ENCODE results near the gene IRF1. TPM values are rescaled to one million over a fixed set of nuclear protein-coding genes. Genes with fewer than 3 reads are reported as not detected.

IRF1 gene
- total RNA-seq, 1 donor = 22.1 TPM

GRCh38 chr5:132480546-132480892, 10.1 kb downstream of the IRF1 start:
- H3K27ac ChIP-seq (ENCODE audit: low read depth, low read length) = no peak overlapping the region
- H2AFZ ChIP-seq (ENCODE audit: low read length) = no peak overlapping the region
- DNase-seq (ENCODE audit: insufficient read length, low spot score, missing footprints) = no peak
- no peak overlapping the region for H3K4me3 ChIP-seq (ENCODE audit: insufficient read depth, low read length)
- H3K36me3 ChIP-seq (ENCODE audit: insufficient read depth, low read length) = peaks cover 27% of the 10 kb centered on the region
- H3K79me2 ChIP-seq (ENCODE audit: insufficient read depth, low read length) = peaks cover 5% of the 10 kb centered on the region
- H3K27me3 ChIP-seq (ENCODE audit: insufficient read depth, low read length) = no peaks in the 10 kb centered on the region
- TF ChIP-seq CTCF (IDR thresholded peaks at IDR 0.05; ENCODE audit: extremely low read depth, low read depth, low read length) = no peak
- peaks cover 10% of the 10 kb centered on the region for H4K20me1 ChIP-seq (ENCODE audit: insufficient read depth, low read length)
- peaks cover 23% of the 10 kb centered on the region for H3K4me1 ChIP-seq (ENCODE audit: insufficient read depth, low read length)
- no peak overlapping the region for H3K4me2 ChIP-seq (ENCODE audit: insufficient read depth, low read length)
- H3K9me3 ChIP-seq (ENCODE audit: low read depth, low read length) = no peaks in the 10 kb centered on the region

GRCh38 chr5:132480042-132480441, 10.5 kb downstream of the IRF1 start:
- Histone ChIP-seq H2AFZ (ENCODE audit: low read length) (no peak overlapping the region), H4K20me1 (ENCODE audit: insufficient read depth, low read length) (peaks cover 5% of the 10 kb centered on the region), H3K4me3 (ENCODE audit: insufficient read depth, low read length) (no peak overlapping the region), H3K27ac (ENCODE audit: low read depth, low read length) (no peak overlapping the region), H3K36me3 (ENCODE audit: insufficient read depth, low read length) (peaks cover 22% of the 10 kb centered on the region), H3K9me3 (ENCODE audit: low read depth, low read length) (no peaks in the 10 kb centered on the region), H3K27me3 (ENCODE audit: insufficient read depth, low read length) (no peaks in the 10 kb centered on the region), H3K4me1 (ENCODE audit: insufficient read depth, low read length) (peaks cover 23% of the 10 kb centered on the region), H3K4me2 (ENCODE audit: insufficient read depth, low read length) (no peak overlapping the region), H3K79me2 (ENCODE audit: insufficient read depth, low read length) (peaks cover 2% of the 10 kb centered on the region)
- no peak for TF ChIP-seq CTCF (IDR thresholded peaks at IDR 0.05; ENCODE audit: extremely low read depth, low read depth, low read length)
- no peak for DNase-seq (ENCODE audit: insufficient read length, low spot score, missing footprints)

GRCh38 chr5:132479111-132479951, 11.2 kb downstream of the IRF1 start:
- H3K36me3 ChIP-seq (ENCODE audit: insufficient read depth, low read length) = peaks cover 16% of the 10 kb centered on the region
- no peak for TF ChIP-seq CTCF (IDR thresholded peaks at IDR 0.05; ENCODE audit: extremely low read depth, low read depth, low read length)

GRCh38 chr5:132478366-132478871, 12.2 kb downstream of the IRF1 start:
- Histone ChIP-seq H3K4me1 (ENCODE audit: insufficient read depth, low read length) (peaks cover 23% of the 10 kb centered on the region), H3K4me3 (ENCODE audit: insufficient read depth, low read length) (no peak overlapping the region), H3K79me2 (ENCODE audit: insufficient read depth, low read length) (no peaks in the 10 kb centered on the region), H3K27me3 (ENCODE audit: insufficient read depth, low read length) (no peaks in the 10 kb centered on the region), H3K27ac (ENCODE audit: low read depth, low read length) (peak overlapping the region; percentile 18), H3K36me3 (ENCODE audit: insufficient read depth, low read length) (peaks cover 7% of the 10 kb centered on the region), H3K9me3 (ENCODE audit: low read depth, low read length) (no peaks in the 10 kb centered on the region), H2AFZ (ENCODE audit: low read length) (no peak overlapping the region), H4K20me1 (ENCODE audit: insufficient read depth, low read length) (peaks cover 5% of the 10 kb centered on the region), H3K4me2 (ENCODE audit: insufficient read depth, low read length) (no peak overlapping the region)
- no peak for TF ChIP-seq CTCF (IDR thresholded peaks at IDR 0.05; ENCODE audit: extremely low read depth, low read depth, low read length)
- DNase-seq (ENCODE audit: insufficient read length, low spot score, missing footprints) = peak; percentile 93

More at GRCh38 chr5:132479111-132479951, 11.2 kb downstream of the IRF1 start:
- Histone ChIP-seq H3K4me1 (ENCODE audit: insufficient read depth, low read length) (peaks cover 23% of the 10 kb centered on the region), H2AFZ (ENCODE audit: low read length) (no peak overlapping the region), H3K9me3 (ENCODE audit: low read depth, low read length) (no peaks in the 10 kb centered on the region), H3K4me2 (ENCODE audit: insufficient read depth, low read length) (no peak overlapping the region), H3K4me3 (ENCODE audit: insufficient read depth, low read length) (no peak overlapping the region), H4K20me1 (ENCODE audit: insufficient read depth, low read length) (peaks cover 5% of the 10 kb centered on the region), H3K79me2 (ENCODE audit: insufficient read depth, low read length) (peaks cover under 1% of the 10 kb centered on the region), H3K27ac (ENCODE audit: low read depth, low read length) (peak overlapping the region; percentile 18), H3K27me3 (ENCODE audit: insufficient read depth, low read length) (no peaks in the 10 kb centered on the region)
- DNase-seq (ENCODE audit: insufficient read length, low spot score, missing footprints) = no peak
